ENCODE data around the gene KDM2B. TPM values are rescaled to one million over a fixed set of nuclear protein-coding genes. Genes with fewer than 3 reads are reported as not detected.
A peak's percentile ranks its signal among the peaks of the same experiment; 100 is the strongest.

The KDM2B gene
- total and polyA plus RNA-seq, 2 donors from 2014 or later = 6.2 to 19.7 TPM

GRCh38 chr12:121530600-121531355, 50.0 kb downstream of the KDM2B start:
- intact Hi-C loops (cut with DNase I) = no loop called here
- Histone ChIP-seq H3K27me3 (ENCODE audit: control insufficient read depth, insufficient read depth, low read length) (no peaks in the 10 kb centered on the region), H3K27ac (ENCODE audit: low read depth in 2 of 2, low read length in 2 of 2) (peak overlapping the region in 1 of 2 donors; percentile 52), H3K4me1 (ENCODE audit: control insufficient read depth in 2 of 3, insufficient read depth in 2 of 3, low read depth in 1 of 3, low read length in 3 of 3) (peaks cover 3 to 17% (median 13%) of the 10 kb centered on the region in 3 donors), H3K4me3 (ENCODE audit: low read length in 3 of 3) (no peak overlapping the region), H3K9ac (ENCODE audit: low read length in 3 of 3) (peak overlapping the region in 1 of 3 donors; percentile 13), H3K9me3 (ENCODE audit: control insufficient read depth in 2 of 3, insufficient read depth in 1 of 3, low read length in 3 of 3) (no peaks in the 10 kb centered on the region), H3K36me3 (ENCODE audit: control insufficient read depth in 2 of 3, insufficient read depth in 3 of 3, low read length in 3 of 3) (peaks cover 2 to 5% (median 4%) of the 10 kb centered on the region in 3 donors)
- FAIRE-seq = no peak
- DNase-seq = peak in 4 of 5 donors; percentile 37 to 89 (median 58)
- TF ChIP-seq, protein P1, sequence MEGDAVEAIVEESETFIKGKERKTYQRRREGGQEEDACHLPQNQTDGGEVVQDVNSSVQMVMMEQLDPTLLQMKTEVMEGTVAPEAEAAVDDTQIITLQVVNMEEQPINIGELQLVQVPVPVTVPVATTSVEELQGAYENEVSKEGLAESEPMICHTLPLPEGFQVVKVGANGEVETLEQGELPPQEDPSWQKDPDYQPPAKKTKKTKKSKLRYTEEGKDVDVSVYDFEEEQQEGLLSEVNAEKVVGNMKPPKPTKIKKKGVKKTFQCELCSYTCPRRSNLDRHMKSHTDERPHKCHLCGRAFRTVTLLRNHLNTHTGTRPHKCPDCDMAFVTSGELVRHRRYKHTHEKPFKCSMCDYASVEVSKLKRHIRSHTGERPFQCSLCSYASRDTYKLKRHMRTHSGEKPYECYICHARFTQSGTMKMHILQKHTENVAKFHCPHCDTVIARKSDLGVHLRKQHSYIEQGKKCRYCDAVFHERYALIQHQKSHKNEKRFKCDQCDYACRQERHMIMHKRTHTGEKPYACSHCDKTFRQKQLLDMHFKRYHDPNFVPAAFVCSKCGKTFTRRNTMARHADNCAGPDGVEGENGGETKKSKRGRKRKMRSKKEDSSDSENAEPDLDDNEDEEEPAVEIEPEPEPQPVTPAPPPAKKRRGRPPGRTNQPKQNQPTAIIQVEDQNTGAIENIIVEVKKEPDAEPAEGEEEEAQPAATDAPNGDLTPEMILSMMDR (IDR thresholded peaks at IDR 0.05; ENCODE audit: borderline replicate concordance, extremely low read depth, insufficient read depth) = no peak

GRCh38 chr12:121529184-121529583, 51.6 kb downstream of the KDM2B start:
- FAIRE-seq (no peak), DNase-seq (no peak)
- H3K9ac ChIP-seq (ENCODE audit: low read length in 3 of 3) = no peak overlapping the region
- no peaks in the 10 kb centered on the region for H3K9me3 ChIP-seq (ENCODE audit: control insufficient read depth in 2 of 3, insufficient read depth in 1 of 3, low read length in 3 of 3)
- no peak overlapping the region for H3K4me3 ChIP-seq (ENCODE audit: low read length in 3 of 3)
- H3K27me3 ChIP-seq (ENCODE audit: control insufficient read depth, insufficient read depth, low read length) = no peaks in the 10 kb centered on the region
- H3K27ac ChIP-seq (ENCODE audit: low read depth in 2 of 2, low read length in 2 of 2) = no peak overlapping the region
- H3K36me3 ChIP-seq (ENCODE audit: control insufficient read depth in 2 of 3, insufficient read depth in 3 of 3, low read length in 3 of 3) = peaks cover 2 to 7% (median 4%) of the 10 kb centered on the region in 3 donors
- H3K4me1 ChIP-seq (ENCODE audit: control insufficient read depth in 2 of 3, insufficient read depth in 2 of 3, low read depth in 1 of 3, low read length in 3 of 3) = peaks cover 0 to 11% (median 8%) of the 10 kb centered on the region in 3 donors
- TF ChIP-seq, protein P1 (IDR thresholded peaks at IDR 0.05; ENCODE audit: borderline replicate concordance, extremely low read depth, insufficient read depth) = no peak
- intact Hi-C loops (cut with DNase I) = no loop called here

DNA sequence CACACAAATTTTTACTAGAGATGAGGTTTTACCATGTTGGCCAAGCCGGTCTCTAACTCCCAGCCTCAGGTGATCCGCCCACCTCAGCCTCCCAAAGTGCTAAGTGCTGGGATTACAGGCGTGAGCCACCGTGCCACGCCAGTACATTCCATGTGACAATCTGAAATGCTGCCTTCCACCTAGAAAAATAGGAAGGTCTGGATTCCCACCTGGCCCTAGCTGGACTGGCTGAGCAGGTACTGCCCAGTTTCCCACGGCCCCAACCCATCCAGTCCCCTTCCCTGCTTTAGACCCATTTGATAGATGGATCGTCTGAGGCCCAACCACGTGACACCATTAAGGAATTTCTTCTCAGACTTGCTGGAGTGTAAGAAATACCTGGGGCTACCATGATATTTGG, 55.4 kb downstream of the KDM2B start:
- intact Hi-C loops (cut with DNase I) = no loop called here
- Histone ChIP-seq H3K9me3 (ENCODE audit: control insufficient read depth in 2 of 3, insufficient read depth in 1 of 3, low read length in 3 of 3) (no peaks in the 10 kb centered on the region), H3K27me3 (ENCODE audit: control insufficient read depth, insufficient read depth, low read length) (no peaks in the 10 kb centered on the region), H3K9ac (ENCODE audit: low read length in 3 of 3) (no peak overlapping the region), H3K4me1 (ENCODE audit: control insufficient read depth in 2 of 3, insufficient read depth in 2 of 3, low read depth in 1 of 3, low read length in 3 of 3) (no peaks in the 10 kb centered on the region), H3K4me3 (ENCODE audit: low read length in 3 of 3) (no peak overlapping the region), H3K27ac (ENCODE audit: low read depth in 2 of 2, low read length in 2 of 2) (no peak overlapping the region), H3K36me3 (ENCODE audit: control insufficient read depth in 2 of 3, insufficient read depth in 3 of 3, low read length in 3 of 3) (peaks cover 0 to 3% (median 2%) of the 10 kb centered on the region in 3 donors)
- FAIRE-seq (no peak), DNase-seq (no peak)
- TF ChIP-seq, protein P1 (IDR thresholded peaks at IDR 0.05; ENCODE audit: borderline replicate concordance, extremely low read depth, insufficient read depth) = no peak

Measured in kidney (tissue), 14 donors.